ENCODE results near the gene DARS1.

Gene DARS1

GRCh38 chr2:135947483-135947882, 37.9 kb downstream of the DARS1 start:
- TF ChIP-seq POLR2AphosphoS5 (IDR thresholded peaks at IDR 0.05; ENCODE audit: low read depth, low read length) (no peak), FOXP2 (optimal IDR thresholded peaks at IDR 0.05; ENCODE audit: borderline replicate concordance, extremely low read depth, extremely low read length, insufficient read depth) (no peak), REST (IDR thresholded peaks at IDR 0.05; ENCODE audit: insufficient read depth in 1 of 2, low read depth in 2 of 2, low read length in 2 of 2) (no peak), TAF1 (IDR thresholded peaks at IDR 0.05; ENCODE audit: borderline replicate concordance, insufficient read depth, low read length) (no peak), SIN3A (IDR thresholded peaks at IDR 0.05; ENCODE audit: borderline replicate concordance, insufficient read depth, low read length) (no peak)

GRCh38 chr2:135945526-135945925, 39.9 kb downstream of the DARS1 start:
- no peak for TF ChIP-seq REST (IDR thresholded peaks at IDR 0.05; ENCODE audit: insufficient read depth in 1 of 2, low read depth in 2 of 2, low read length in 2 of 2)
- TF ChIP-seq FOXP2 (optimal IDR thresholded peaks at IDR 0.05; ENCODE audit: borderline replicate concordance, extremely low read depth, extremely low read length, insufficient read depth): no peak
- no peak for TF ChIP-seq POLR2AphosphoS5 (IDR thresholded peaks at IDR 0.05; ENCODE audit: low read depth, low read length)
- TF ChIP-seq TAF1 (IDR thresholded peaks at IDR 0.05; ENCODE audit: borderline replicate concordance, insufficient read depth, low read length): no peak
- no peak for TF ChIP-seq SIN3A (IDR thresholded peaks at IDR 0.05; ENCODE audit: borderline replicate concordance, insufficient read depth, low read length)

GRCh38 chr2:135944625-135945024, 40.8 kb downstream of the DARS1 start:
- TF ChIP-seq POLR2AphosphoS5 (IDR thresholded peaks at IDR 0.05; ENCODE audit: low read depth, low read length): no peak
- TF ChIP-seq FOXP2 (optimal IDR thresholded peaks at IDR 0.05; ENCODE audit: borderline replicate concordance, extremely low read depth, extremely low read length, insufficient read depth): no peak
- no peak for TF ChIP-seq SIN3A (IDR thresholded peaks at IDR 0.05; ENCODE audit: borderline replicate concordance, insufficient read depth, low read length)
- TF ChIP-seq REST (IDR thresholded peaks at IDR 0.05; ENCODE audit: insufficient read depth in 1 of 2, low read depth in 2 of 2, low read length in 2 of 2): no peak
- TF ChIP-seq TAF1 (IDR thresholded peaks at IDR 0.05; ENCODE audit: borderline replicate concordance, insufficient read depth, low read length): no peak

GRCh38 chr2:135942936-135943688, 42.3 kb downstream of the DARS1 start:
- TF ChIP-seq SIN3A (IDR thresholded peaks at IDR 0.05; ENCODE audit: borderline replicate concordance, insufficient read depth, low read length) (no peak), FOXP2 (optimal IDR thresholded peaks at IDR 0.05; ENCODE audit: borderline replicate concordance, extremely low read depth, extremely low read length, insufficient read depth) (no peak), REST (IDR thresholded peaks at IDR 0.05; ENCODE audit: insufficient read depth in 1 of 2, low read depth in 2 of 2, low read length in 2 of 2) (no peak), POLR2AphosphoS5 (IDR thresholded peaks at IDR 0.05; ENCODE audit: low read depth, low read length) (no peak), TAF1 (IDR thresholded peaks at IDR 0.05; ENCODE audit: borderline replicate concordance, insufficient read depth, low read length) (no peak)
